Sigmoid colon (tissue), 7 donors: ENCODE results near the gene TNS2. TPM values are rescaled to one million over a fixed set of nuclear protein-coding genes. Genes with fewer than 3 reads are reported as not detected.
"Not testable (repeated sequence)": the region's sequence is repeated elsewhere in the genome, so short reads cannot be mapped to it uniquely, and the experiment has no call there.

ENCODE experiments used
- DNase-seq: peaks from one replicate; pipeline ENCODE4 v3.0.0-alpha.2; 2019
- H3K27ac ChIP-seq, 4 donors: fragments of 200-600 bp; sonication (generic); one replicate each; pipeline ENCODE4 v1.5.1; 2016 to 2019; ENCODE audit warnings: mild to moderate bottlenecking in 1 of 4
- H3K27me3 ChIP-seq, 3 donors: fragments of 200-600 bp; sonication (generic); one replicate each; pipeline ENCODE4 v1.5.1; 2019; ENCODE audit warnings: mild to moderate bottlenecking in 1 of 3
- H3K36me3 ChIP-seq, 4 donors: fragments of 200-600 bp; sonication (generic); one replicate each; pipeline ENCODE4 v1.5.1; 2016 to 2019
- H3K4me1 ChIP-seq, 4 donors: fragments of 200-600 bp; sonication (generic); one replicate each; pipeline ENCODE4 v1.5.1; 2017 to 2019
- H3K4me3 ChIP-seq, 4 donors: fragments of 200-600 bp; sonication (generic); one replicate each; pipeline ENCODE4 v1.5.1; 2017 to 2019; ENCODE audit warnings: mild to moderate bottlenecking in 2 of 4, moderate library complexity in 1 of 4
- H3K9me3 ChIP-seq, 4 donors: fragments of 200-600 bp in 3 of 4; sonication (generic) in 3 of 4; one replicate each; pipeline versions ENCODE4 v1.5.1 to v1.6.1; 2013 to 2019
- CTCF ChIP-seq, 4 experiments: fragments of 450-650 bp in 3 of 4; fragments of 200-600 bp in 1 of 4; IDR thresholded peaks; one replicate each; pipeline ENCODE4 v1.5.1; 2016 to 2019; ENCODE audit warnings: antibody characterized with exemption in 4 of 4, mild to moderate bottlenecking in 3 of 4, moderate library complexity in 2 of 4
- EP300 ChIP-seq, 4 donors: sonication (generic); formaldehyde crosslinking; IDR thresholded peaks; one replicate each; pipeline ENCODE4 v1.6.1; 2017; ENCODE audit warnings: antibody characterized with exemption in 4 of 4
- POLR2A ChIP-seq, 2 donors: fragments of 450-650 bp; IDR thresholded peaks; one replicate each; pipeline ENCODE4 v1.6.1; 2016; ENCODE audit warnings: antibody characterized with exemption in 2 of 2, mild to moderate bottlenecking in 2 of 2, moderate library complexity in 2 of 2
- POLR2AphosphoS5 ChIP-seq, 4 donors: sonication (generic); formaldehyde crosslinking; IDR thresholded peaks; one replicate each; pipeline ENCODE4 v1.6.1; 2017; ENCODE audit warnings: antibody characterized with exemption in 4 of 4
- WGBS, 2 donors: extraction: QIAGEN DNeasy Blood & Tissue Kit; methylation state at CpG; one replicate each; pipeline ENCODE4 v1.1.7; 2013; 5-methylcytosine and 5-hydroxymethylcytosine counted together
- intact Hi-C: fragments of 100-400 bp; cut with DNase I; formaldehyde crosslinking; loops from one replicate; pipeline ENCODE4 v1.15.1; 2023
- polyA plus RNA-seq, 3 donors: library from polyadenylated mRNA; stranded (reverse); fragments of 200-250 nt; gene quantifications; one replicate each; pipeline ENCODE4 v1.2.3, GENCODE V29; 2013
- total RNA-seq, 4 donors: library from RNA; depleted of rRNA; stranded (reverse); fragments of >200 nt; gene quantifications; one replicate each; pipeline ENCODE4 v1.1.0, GENCODE V29; 2016
- donor health status: healthy with polysubstance abuse.
- donor health status: Bipolar disorder and iron deficiency.
- donor health status: healthy.

TNS2 gene
- total and polyA plus RNA-seq, 7 donors = 12.5 to 117 (median 109) TPM

GRCh38 chr12:53006810-53007309, 43.0 kb upstream of the TNS2 start:
- Histone ChIP-seq H3K27ac (peak overlapping the region; percentile 92 to 96 (median 94)), H3K36me3 (no peaks in the 10 kb centered on the region), H3K4me3 (peak overlapping the region; percentile 82 to 97 (median 88)), H3K4me1 (peaks cover 0 to 51% (median 44%) of the 10 kb centered on the region in 4 donors), H3K9me3 (no peaks in the 10 kb centered on the region), H3K27me3 (no peaks in the 10 kb centered on the region)
- DNase-seq = peak; percentile 85
- no peak for TF ChIP-seq CTCF (IDR thresholded peaks at IDR 0.05)
- no peak for TF ChIP-seq POLR2A (IDR thresholded peaks at IDR 0.05)
- TF ChIP-seq POLR2AphosphoS5 (IDR thresholded peaks at IDR 0.05) = no peak
- TF ChIP-seq EP300 (IDR thresholded peaks at IDR 0.05) = no peak
- intact Hi-C loops = no loop called here
- 0 to 1% methylated on average over 38 of the region's 38 CpGs for WGBS, 2 donors

GRCh38 chr12:53007343-53007742, 42.5 kb upstream of the TNS2 start:
- no peaks in the 10 kb centered on the region for H3K9me3 ChIP-seq
- 25 to 27% methylated on average over 4 of the region's 4 CpGs for WGBS, 2 donors
- DNase-seq = no peak
- H3K4me1 ChIP-seq = peaks cover 0 to 51% (median 44%) of the 10 kb centered on the region in 4 donors
- peak overlapping the region; percentile 92 to 96 (median 94) for H3K27ac ChIP-seq
- no peaks in the 10 kb centered on the region for H3K27me3 ChIP-seq
- peak overlapping the region; percentile 82 to 97 (median 88) for H3K4me3 ChIP-seq
- intact Hi-C loops = no loop called here
- TF ChIP-seq POLR2AphosphoS5 (IDR thresholded peaks at IDR 0.05) = no peak
- TF ChIP-seq POLR2A (IDR thresholded peaks at IDR 0.05) = no peak
- no peak for TF ChIP-seq EP300 (IDR thresholded peaks at IDR 0.05)
- no peak for TF ChIP-seq CTCF (IDR thresholded peaks at IDR 0.05)
- no peaks in the 10 kb centered on the region for H3K36me3 ChIP-seq

GRCh38 chr12:53008760-53009159, 41.1 kb upstream of the TNS2 start:
- H3K27ac ChIP-seq, DNase-seq, intact Hi-C loops, H3K27me3 ChIP-seq, H3K9me3 ChIP-seq, H3K36me3 ChIP-seq, H3K4me3 ChIP-seq: not testable (repeated sequence)
- H3K4me1 ChIP-seq = peaks cover 0 to 57% (median 48%) of the 10 kb centered on the region in 4 donors
- WGBS, 2 donors = 77 to 89% methylated on average over 15 of the region's 15 CpGs

- H3K27ac ChIP-seq = no peak overlapping the region
- no peaks in the 10 kb centered on the region for H3K27me3 ChIP-seq
- H3K4me1 ChIP-seq = peaks cover 0 to 53% (median 43%) of the 10 kb centered on the region in 4 donors
- H3K36me3 ChIP-seq = peaks cover 0 to under 1% (median 0%) of the 10 kb centered on the region in 4 donors
- WGBS, 2 donors = 62 to 79% methylated on average over 2 of the region's 2 CpGs
- H3K4me3 ChIP-seq = no peak overlapping the region
- no peak for DNase-seq
- TF ChIP-seq CTCF (IDR thresholded peaks at IDR 0.05) (no peak), EP300 (IDR thresholded peaks at IDR 0.05) (no peak), POLR2A (IDR thresholded peaks at IDR 0.05) (no peak), POLR2AphosphoS5 (IDR thresholded peaks at IDR 0.05) (no peak)
- no peaks in the 10 kb centered on the region for H3K9me3 ChIP-seq
- intact Hi-C loops = no loop called here
Measured at GRCh38 chr12:53010955-53011354, 38.9 kb upstream of the TNS2 start.

GRCh38 chr12:53011889-53012288, 38.0 kb upstream of the TNS2 start:
- 49 to 76% methylated on average over 3 of the region's 3 CpGs for WGBS, 2 donors
- H3K4me3 ChIP-seq = no peak overlapping the region
- H3K9me3 ChIP-seq = no peaks in the 10 kb centered on the region
- no peak overlapping the region for H3K27ac ChIP-seq
- H3K27me3 ChIP-seq = no peaks in the 10 kb centered on the region
- DNase-seq = no peak
- H3K4me1 ChIP-seq = peaks cover 0 to 53% (median 42%) of the 10 kb centered on the region in 4 donors
- H3K36me3 ChIP-seq = peaks cover 0 to 10% (median 3%) of the 10 kb centered on the region in 4 donors
- intact Hi-C loops = no loop called here
- TF ChIP-seq CTCF (IDR thresholded peaks at IDR 0.05) (no peak), POLR2AphosphoS5 (IDR thresholded peaks at IDR 0.05) (no peak)
